Prostate gland (tissue), 2 donors: ENCODE measurements around the gene GUCY1A2. TPM values are rescaled to one million over a fixed set of nuclear protein-coding genes. Genes with fewer than 3 reads are reported as not detected.

Experiments
- DNase-seq: peaks from one replicate; pipeline ENCODE4 v3.0.0-alpha.2; 2019; ENCODE audit warnings: low spot score
- H3K27ac ChIP-seq, 2 donors: fragments of 200-600 bp; sonication (generic); 2 replicates each; pipeline ENCODE4 v1.5.1; 2017 to 2019
- H3K27me3 ChIP-seq: fragments of 200-600 bp; sonication (generic); replicated peaks from 2 replicates; pipeline ENCODE4 v1.5.1; 2019; ENCODE audit not compliant: insufficient read depth
- H3K36me3 ChIP-seq, 2 donors: fragments of 200-600 bp; sonication (generic); 1 replicate in 1 of 2; 2 replicates in 1 of 2; pipeline versions ENCODE4 v1.5.1 to v1.8.1; 2017 to 2019
- H3K4me1 ChIP-seq: fragments of 200-600 bp; sonication (generic); replicated peaks from 2 replicates; pipeline ENCODE4 v1.5.1; 2019
- H3K4me3 ChIP-seq, 2 donors: fragments of 200-600 bp; sonication (generic); 2 replicates each; pipeline ENCODE4 v1.5.1; 2017 to 2019
- H3K9me3 ChIP-seq: fragments of 200-600 bp; sonication (generic); 2 replicates; pipeline ENCODE4 v1.5.1; 2017
- POLR2A ChIP-seq: fragments of 450-650 bp; IDR thresholded peaks from one replicate; pipeline ENCODE4 v1.6.1; 2016; ENCODE audit warnings: antibody characterized with exemption, mild to moderate bottlenecking
- POLR2AphosphoS5 ChIP-seq: sonication (generic); formaldehyde crosslinking; IDR thresholded peaks from one replicate; pipeline ENCODE4 v1.6.1; 2017; ENCODE audit warnings: antibody characterized with exemption
- WGBS: methylation state at CpG from one replicate; pipeline ENCODE4 v1.1.5; 2018; 5-methylcytosine and 5-hydroxymethylcytosine counted together
- intact Hi-C: fragments of 100-400 bp; cut with DNase I; formaldehyde crosslinking; loops from one replicate; pipeline ENCODE4 v1.14.2; 2022
- total RNA-seq, 2 donors: library from RNA; depleted of rRNA; stranded (reverse); fragments of >200 nt; gene quantifications; one replicate each; pipeline ENCODE4 v1.1.0, GENCODE V29; 2016
- TF ChIP-seq, protein P1 (sequence below), 4 experiments: fragments of 200-600 bp in 2 of 4; fragments of 450-650 bp in 2 of 4; sonication (generic) in 2 of 4; IDR thresholded peaks; 1 replicate in 3 of 4; 2 replicates in 1 of 4; pipeline ENCODE4 v1.5.1; 2016 to 2019; ENCODE audit warnings: antibody characterized with exemption in 4 of 4, mild to moderate bottlenecking in 2 of 4, moderate library complexity in 2 of 4

The GUCY1A2 gene
- total RNA-seq, 2 donors from 2014 or later, result 1.2 to 15.3 TPM

DNA sequence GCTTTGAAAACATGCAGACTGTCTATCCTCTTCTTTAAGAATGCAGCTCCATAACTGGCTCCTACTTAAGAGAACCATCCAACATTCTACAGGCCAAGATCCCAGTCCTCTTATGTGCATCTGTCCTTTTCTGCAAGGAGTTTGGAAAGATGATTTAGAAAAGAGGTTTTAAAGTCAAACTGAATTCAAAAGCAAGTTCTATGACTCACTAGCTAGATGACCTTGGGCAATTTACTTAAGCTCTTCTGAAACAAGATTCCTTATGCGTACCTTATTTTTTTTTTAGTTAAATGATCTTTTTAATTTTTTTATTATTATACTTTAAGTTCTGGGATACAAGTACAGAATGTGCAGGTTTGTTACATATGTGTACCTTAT lies 29.2 kb downstream of the GUCY1A2 start:
- intact Hi-C loops, result no loop called here
- 72% methylated on average over 1 of the region's 1 CpG for WGBS
- no peaks in the 10 kb centered on the region for H3K27me3 ChIP-seq
- no peak for DNase-seq
- H3K27ac ChIP-seq, result no peak overlapping the region
- no peak overlapping the region for H3K4me3 ChIP-seq
- no peaks in the 10 kb centered on the region for H3K4me1 ChIP-seq
- no peaks in the 10 kb centered on the region for H3K36me3 ChIP-seq
- no peaks in the 10 kb centered on the region for H3K9me3 ChIP-seq
- TF ChIP-seq POLR2AphosphoS5 (no peak), POLR2A (no peak)
- TF ChIP-seq, protein P1, sequence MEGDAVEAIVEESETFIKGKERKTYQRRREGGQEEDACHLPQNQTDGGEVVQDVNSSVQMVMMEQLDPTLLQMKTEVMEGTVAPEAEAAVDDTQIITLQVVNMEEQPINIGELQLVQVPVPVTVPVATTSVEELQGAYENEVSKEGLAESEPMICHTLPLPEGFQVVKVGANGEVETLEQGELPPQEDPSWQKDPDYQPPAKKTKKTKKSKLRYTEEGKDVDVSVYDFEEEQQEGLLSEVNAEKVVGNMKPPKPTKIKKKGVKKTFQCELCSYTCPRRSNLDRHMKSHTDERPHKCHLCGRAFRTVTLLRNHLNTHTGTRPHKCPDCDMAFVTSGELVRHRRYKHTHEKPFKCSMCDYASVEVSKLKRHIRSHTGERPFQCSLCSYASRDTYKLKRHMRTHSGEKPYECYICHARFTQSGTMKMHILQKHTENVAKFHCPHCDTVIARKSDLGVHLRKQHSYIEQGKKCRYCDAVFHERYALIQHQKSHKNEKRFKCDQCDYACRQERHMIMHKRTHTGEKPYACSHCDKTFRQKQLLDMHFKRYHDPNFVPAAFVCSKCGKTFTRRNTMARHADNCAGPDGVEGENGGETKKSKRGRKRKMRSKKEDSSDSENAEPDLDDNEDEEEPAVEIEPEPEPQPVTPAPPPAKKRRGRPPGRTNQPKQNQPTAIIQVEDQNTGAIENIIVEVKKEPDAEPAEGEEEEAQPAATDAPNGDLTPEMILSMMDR (IDR thresholded peaks at IDR 0.05), result no peak

DNA sequence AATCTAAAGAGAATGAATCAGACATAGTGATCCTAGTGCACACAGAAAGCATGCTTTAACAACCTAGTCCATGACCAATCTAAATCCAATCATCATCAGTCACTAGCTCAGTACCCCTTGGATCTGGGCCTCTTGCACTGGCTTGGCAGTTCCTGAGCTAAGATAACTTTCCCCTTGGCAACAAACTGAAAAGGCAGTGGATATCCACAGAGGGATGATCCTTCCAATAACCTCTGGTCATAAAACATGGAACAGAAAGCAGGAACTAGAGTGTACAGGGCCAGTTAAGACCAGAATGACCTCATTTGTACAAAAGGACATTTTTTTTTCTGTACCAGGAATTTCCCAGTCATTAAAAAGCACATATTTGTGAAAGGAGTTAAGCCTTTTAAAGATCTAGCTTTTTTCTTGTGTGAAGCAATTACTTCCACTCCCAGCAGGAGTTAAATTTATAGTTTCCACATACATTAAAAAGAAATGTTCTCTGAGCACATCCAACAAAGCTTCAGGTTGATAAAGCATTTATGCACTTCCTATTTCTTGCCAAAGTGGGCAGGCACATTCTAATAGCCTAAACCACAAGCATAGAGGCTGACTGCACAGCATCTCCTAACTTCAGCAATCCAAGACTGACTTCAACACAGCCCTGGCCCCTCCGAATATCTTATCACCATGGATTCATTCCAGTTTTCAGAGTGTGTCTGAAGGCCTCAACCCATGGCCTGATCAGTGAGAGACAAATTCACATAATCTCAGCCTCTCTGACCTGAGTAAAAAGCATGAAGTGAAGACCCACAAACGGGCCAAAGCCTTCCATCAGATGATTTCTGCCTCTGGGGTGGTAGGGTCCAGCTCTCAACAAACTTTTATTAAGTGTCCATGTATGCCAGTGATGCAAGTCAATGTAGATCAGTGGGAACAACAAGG lies 29.9 kb downstream of the GUCY1A2 start:
- no peak for TF ChIP-seq POLR2AphosphoS5
- TF ChIP-seq, protein P1 (IDR thresholded peaks at IDR 0.05), result no peak
- no peak for TF ChIP-seq POLR2A
- Histone ChIP-seq H3K27ac (no peak overlapping the region), H3K9me3 (no peaks in the 10 kb centered on the region), H3K4me3 (no peak overlapping the region), H3K36me3 (no peaks in the 10 kb centered on the region), H3K4me1 (no peaks in the 10 kb centered on the region), H3K27me3 (no peaks in the 10 kb centered on the region)
- 32% methylated on average over 2 of the region's 2 CpGs for WGBS
- no peak for DNase-seq
- intact Hi-C loops, result no loop called here

DNA sequence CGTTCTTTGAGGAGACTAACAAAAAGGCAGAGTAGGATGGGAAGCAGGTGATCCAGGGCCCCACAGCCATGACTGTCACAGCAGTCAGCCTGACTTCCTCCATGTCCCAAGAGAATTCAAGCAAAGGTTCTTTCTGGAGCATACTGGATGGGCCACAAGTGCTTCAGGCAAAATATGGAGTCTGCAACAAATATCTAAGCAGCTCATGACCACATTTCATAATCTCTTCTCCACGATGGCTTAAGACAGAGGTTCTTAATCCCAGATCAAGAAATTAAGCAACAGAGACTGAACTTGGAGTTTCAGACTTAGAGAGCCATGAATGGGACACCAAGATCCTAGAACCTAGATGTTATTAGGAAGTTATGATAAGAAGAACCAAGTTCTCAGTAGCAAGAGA lies 31.6 kb downstream of the GUCY1A2 start:
- no peaks in the 10 kb centered on the region for H3K9me3 ChIP-seq
- TF ChIP-seq, protein P1 (IDR thresholded peaks at IDR 0.05), result no peak
- TF ChIP-seq POLR2A, result no peak
- no peak for TF ChIP-seq POLR2AphosphoS5
- no peaks in the 10 kb centered on the region for H3K27me3 ChIP-seq
- intact Hi-C loops, result no loop called here
- 82% methylated on average over 2 of the region's 2 CpGs for WGBS
- no peak overlapping the region for H3K4me3 ChIP-seq
- H3K4me1 ChIP-seq, result no peaks in the 10 kb centered on the region
- no peaks in the 10 kb centered on the region for H3K36me3 ChIP-seq
- no peak overlapping the region for H3K27ac ChIP-seq
- DNase-seq, result no peak

DNA sequence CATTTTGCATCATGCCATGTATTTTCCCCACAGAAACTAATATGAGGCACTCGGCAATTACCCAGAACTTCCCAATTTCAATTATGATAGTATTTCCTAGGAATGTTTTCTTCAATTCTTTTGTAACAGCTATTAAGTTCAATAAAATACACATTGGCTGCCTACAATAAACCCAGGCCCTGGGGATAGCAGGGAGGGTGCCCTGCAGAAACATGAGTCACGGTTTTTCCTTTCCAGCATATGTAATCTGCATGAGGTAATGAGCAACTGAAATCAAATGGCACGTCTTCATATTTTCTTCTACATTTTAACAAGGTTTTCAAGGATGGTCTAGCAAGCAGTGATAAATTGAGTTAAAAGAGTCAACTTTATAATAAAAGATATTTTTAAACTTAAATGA lies 32.0 kb downstream of the GUCY1A2 start:
- H3K27ac ChIP-seq, result no peak overlapping the region
- H3K9me3 ChIP-seq, result no peaks in the 10 kb centered on the region
- intact Hi-C loops, result no loop called here
- no peaks in the 10 kb centered on the region for H3K4me1 ChIP-seq
- H3K4me3 ChIP-seq, result no peak overlapping the region
- whole genome bisulfite sequencing, result 72% methylated on average over 3 of the region's 3 CpGs
- H3K27me3 ChIP-seq, result no peaks in the 10 kb centered on the region
- no peaks in the 10 kb centered on the region for H3K36me3 ChIP-seq
- no peak for DNase-seq
- TF ChIP-seq POLR2AphosphoS5, result no peak
- TF ChIP-seq POLR2A, result no peak
- TF ChIP-seq, protein P1 (IDR thresholded peaks at IDR 0.05), result no peak

DNA sequence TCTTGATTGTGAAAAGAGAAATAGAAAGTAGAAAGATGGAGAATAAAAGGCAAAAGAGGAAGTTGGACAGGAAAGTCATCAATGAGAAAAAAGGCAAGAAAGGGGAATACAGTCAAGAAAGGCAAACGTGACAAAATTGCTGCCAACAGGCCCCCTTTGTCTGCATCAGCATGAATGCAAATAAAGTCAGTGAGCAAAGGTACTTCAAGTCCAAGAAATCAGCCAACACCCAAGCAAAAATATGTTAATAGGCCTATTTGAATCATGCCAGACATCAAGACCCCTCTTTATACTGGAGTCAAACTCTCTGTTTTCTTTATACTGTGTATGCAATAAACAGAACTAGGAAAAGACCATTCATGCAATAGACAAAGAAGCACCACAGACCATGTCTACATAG lies 34.3 kb downstream of the GUCY1A2 start:
- H3K27ac ChIP-seq, result no peak overlapping the region

More for the DNA sequence above, 34.3 kb downstream of the GUCY1A2 start:
- Histone ChIP-seq H3K4me3 (no peak overlapping the region), H3K36me3 (no peaks in the 10 kb centered on the region), H3K9me3 (no peaks in the 10 kb centered on the region), H3K4me1 (no peaks in the 10 kb centered on the region), H3K27me3 (no peaks in the 10 kb centered on the region)
- intact Hi-C loops, result no loop called here
- TF ChIP-seq POLR2AphosphoS5, result no peak
- 16% methylated on average over 1 of the region's 1 CpG for WGBS
- no peak for DNase-seq
